ENCODE data around the gene LDB2. TPM values are rescaled to one million over a fixed set of nuclear protein-coding genes. Genes with fewer than 3 reads are reported as not detected.

Gene LDB2
- total and polyA plus RNA-seq, 8 donors, result 4.0 to 11.6 (median 5.9) TPM

DNA sequence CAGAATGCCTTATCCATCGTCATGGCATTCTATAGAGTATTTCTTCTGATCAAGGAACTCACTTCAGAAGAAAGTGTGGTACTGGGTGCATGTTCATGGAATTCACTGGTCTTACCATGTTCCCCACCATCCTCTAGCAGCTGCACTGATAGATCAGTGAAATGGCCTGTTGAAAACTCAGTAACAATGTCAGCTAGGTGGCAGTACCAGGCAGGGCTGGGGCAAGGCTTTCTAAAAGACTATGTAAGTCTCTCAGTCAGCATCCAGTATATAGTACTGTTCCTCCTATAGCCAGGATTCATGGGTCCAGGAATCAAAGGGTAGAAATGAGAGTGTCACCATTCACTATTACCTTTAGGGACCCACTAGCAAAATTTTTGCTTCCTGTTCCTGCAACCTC lies 15.8 kb upstream of the LDB2 start:
- FAIRE-seq (no peak), ATAC-seq (no peak), DNase-seq (no peak)
- Histone ChIP-seq H3K4me3 (no peak overlapping the region), H3K9me3 (no peaks in the 10 kb centered on the region), H3K27ac (no peak overlapping the region), H3K27me3 (no peaks in the 10 kb centered on the region), H3K4me1 (no peaks in the 10 kb centered on the region), H3K36me3 (no peaks in the 10 kb centered on the region)
- WGBS, 2 donors, result 60 to 72% methylated on average over 1 of the region's 1 CpG
- intact Hi-C loops (cut with DNase I), result loop anchor here in 1 of 3 donors (5.0 kb wide), 1 partner anchor 273 kb away; no protein-coding TSS in a partner anchor
- TF ChIP-seq, protein P1, sequence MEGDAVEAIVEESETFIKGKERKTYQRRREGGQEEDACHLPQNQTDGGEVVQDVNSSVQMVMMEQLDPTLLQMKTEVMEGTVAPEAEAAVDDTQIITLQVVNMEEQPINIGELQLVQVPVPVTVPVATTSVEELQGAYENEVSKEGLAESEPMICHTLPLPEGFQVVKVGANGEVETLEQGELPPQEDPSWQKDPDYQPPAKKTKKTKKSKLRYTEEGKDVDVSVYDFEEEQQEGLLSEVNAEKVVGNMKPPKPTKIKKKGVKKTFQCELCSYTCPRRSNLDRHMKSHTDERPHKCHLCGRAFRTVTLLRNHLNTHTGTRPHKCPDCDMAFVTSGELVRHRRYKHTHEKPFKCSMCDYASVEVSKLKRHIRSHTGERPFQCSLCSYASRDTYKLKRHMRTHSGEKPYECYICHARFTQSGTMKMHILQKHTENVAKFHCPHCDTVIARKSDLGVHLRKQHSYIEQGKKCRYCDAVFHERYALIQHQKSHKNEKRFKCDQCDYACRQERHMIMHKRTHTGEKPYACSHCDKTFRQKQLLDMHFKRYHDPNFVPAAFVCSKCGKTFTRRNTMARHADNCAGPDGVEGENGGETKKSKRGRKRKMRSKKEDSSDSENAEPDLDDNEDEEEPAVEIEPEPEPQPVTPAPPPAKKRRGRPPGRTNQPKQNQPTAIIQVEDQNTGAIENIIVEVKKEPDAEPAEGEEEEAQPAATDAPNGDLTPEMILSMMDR (IDR thresholded peaks at IDR 0.05), result no peak

DNA sequence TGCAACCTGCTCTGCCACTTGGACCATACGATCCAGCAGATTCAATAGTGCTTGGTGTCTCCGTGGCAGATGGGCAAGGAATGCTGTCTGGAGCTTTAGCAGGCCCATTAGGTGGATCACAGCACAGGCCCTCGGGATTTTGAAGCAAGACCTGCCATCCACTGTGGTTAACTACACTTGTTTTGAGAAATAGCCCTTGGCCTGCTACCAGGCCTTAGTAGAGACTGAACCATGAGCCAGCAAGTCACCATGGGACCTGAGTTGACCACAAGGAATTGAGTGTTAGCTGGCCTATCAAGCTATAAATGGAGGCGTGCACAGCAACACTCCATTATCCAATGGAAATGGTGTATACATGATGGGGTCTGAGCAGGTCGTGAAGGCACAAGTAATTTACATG lies 14.5 kb upstream of the LDB2 start:
- no peaks in the 10 kb centered on the region for H3K27me3 ChIP-seq
- H3K36me3 ChIP-seq, result no peaks in the 10 kb centered on the region
- no peak for DNase-seq
- no peak for FAIRE-seq
- no peak for ATAC-seq
- TF ChIP-seq, protein P1 (IDR thresholded peaks at IDR 0.05), result no peak
- no peaks in the 10 kb centered on the region for H3K4me1 ChIP-seq
- H3K9me3 ChIP-seq, result no peaks in the 10 kb centered on the region
- intact Hi-C loops (cut with DNase I), result loop anchor here in 1 of 3 donors (5.0 kb wide), 1 partner anchor 274 kb away; no protein-coding TSS in a partner anchor
- H3K4me3 ChIP-seq, result no peak overlapping the region
- no peak overlapping the region for H3K27ac ChIP-seq
- WGBS, 2 donors, result 65% methylated on average over 5 of the region's 5 CpGs

DNA sequence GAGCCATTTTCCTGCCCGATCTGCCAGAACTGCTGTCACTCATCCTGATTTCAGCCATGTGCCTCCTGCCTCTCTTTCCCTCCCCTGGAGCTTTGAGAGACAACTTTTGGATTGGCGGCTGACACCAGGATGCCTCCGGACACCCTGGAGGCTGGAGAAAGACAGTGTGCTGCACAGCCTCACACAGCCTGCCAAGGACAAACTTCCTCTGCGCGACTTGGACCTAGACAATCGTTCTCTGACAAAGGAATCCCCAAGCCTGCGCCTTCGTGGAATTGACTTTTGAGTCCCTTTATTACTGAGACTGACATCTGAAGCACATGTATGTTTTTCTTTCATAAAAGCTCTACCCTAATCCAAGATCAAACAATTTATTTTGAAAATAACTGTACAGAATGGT lies 10.8 kb upstream of the LDB2 start:
- ATAC-seq, result no peak
- H3K27me3 ChIP-seq, result no peaks in the 10 kb centered on the region
- no peaks in the 10 kb centered on the region for H3K36me3 ChIP-seq
- H3K9me3 ChIP-seq, result no peaks in the 10 kb centered on the region
- no peak for FAIRE-seq
- intact Hi-C loops (cut with DNase I), result no loop called here
- H3K4me3 ChIP-seq, result no peak overlapping the region
- WGBS, 2 donors, result 11 to 16% methylated on average over 8 of the region's 8 CpGs
- TF ChIP-seq, protein P1 (IDR thresholded peaks at IDR 0.05), result no peak
- no peak for DNase-seq
- H3K27ac ChIP-seq, result no peak overlapping the region
- H3K4me1 ChIP-seq, result no peaks in the 10 kb centered on the region

DNA sequence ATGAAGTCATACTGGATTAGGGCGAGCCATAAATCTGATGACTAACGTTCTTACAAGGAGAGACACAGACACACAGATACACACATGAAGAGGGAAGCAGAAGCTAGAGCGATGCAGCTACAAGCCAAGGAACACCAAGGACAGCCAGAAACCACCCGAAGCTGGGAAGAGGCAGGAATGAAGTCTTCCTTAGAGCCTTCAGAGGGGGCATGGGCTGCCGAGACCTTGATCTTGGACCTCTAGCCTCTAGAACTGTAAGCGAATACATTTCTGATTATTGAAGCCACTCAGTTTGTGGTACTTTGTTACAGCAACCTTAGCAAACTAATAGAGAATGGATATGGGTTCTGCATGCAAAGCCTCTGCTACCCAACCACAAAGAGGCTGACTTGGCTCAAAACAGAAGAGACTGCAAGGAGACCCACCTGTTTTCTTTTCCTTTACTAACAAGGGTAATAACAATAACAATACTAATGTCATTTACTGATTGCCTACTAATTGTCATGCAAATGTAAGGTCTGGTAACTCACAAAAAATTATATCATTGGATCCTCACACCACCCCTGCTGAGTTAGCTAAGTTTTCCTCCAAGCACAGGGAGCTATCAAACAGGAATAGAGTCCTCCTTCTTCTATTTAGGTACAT lies 10.1 kb upstream of the LDB2 start:
- H3K9me3 ChIP-seq, result no peaks in the 10 kb centered on the region
- TF ChIP-seq, protein P1 (IDR thresholded peaks at IDR 0.05), result no peak
- no peaks in the 10 kb centered on the region for H3K36me3 ChIP-seq
- no peak for FAIRE-seq
- ATAC-seq, result no peak
- H3K4me3 ChIP-seq, result no peak overlapping the region
- no peak overlapping the region for H3K27ac ChIP-seq
- H3K27me3 ChIP-seq, result no peaks in the 10 kb centered on the region
- intact Hi-C loops (cut with DNase I), result no loop called here
- no peak for DNase-seq
- H3K4me1 ChIP-seq, result no peaks in the 10 kb centered on the region
- 61 to 71% methylated on average over 6 of the region's 6 CpGs for WGBS, 2 donors

DNA sequence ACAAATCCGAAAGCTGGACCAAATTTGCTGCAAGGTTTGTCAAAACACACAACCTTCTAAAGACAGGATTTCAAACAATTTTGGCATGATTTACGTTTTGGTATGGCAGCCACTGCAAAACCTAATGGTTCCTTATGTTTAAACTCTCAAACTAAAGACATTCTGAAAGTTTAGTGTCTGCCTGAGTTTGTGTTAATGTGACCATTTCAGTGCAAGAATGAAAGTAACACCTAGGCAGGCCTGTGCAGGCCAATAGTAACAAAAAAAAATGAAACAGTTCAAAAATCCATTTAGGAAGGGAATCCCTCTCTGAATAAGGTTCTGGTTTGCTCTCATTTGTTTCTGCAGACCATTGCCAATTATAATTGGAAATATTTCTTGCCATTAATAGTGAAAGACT lies 1.9 kb upstream of the LDB2 start:
- no peaks in the 10 kb centered on the region for H3K36me3 ChIP-seq
- H3K27ac ChIP-seq, result no peak overlapping the region
- no peaks in the 10 kb centered on the region for H3K9me3 ChIP-seq
- H3K4me1 ChIP-seq, result no peaks in the 10 kb centered on the region
- intact Hi-C loops (cut with DNase I), result no loop called here
- FAIRE-seq (no peak), DNase-seq (no peak), ATAC-seq (no peak)
- no peaks in the 10 kb centered on the region for H3K27me3 ChIP-seq
- H3K4me3 ChIP-seq, result no peak overlapping the region
- WGBS, 2 donors, result 46 to 63% methylated on average over 2 of the region's 2 CpGs
- TF ChIP-seq, protein P1 (IDR thresholded peaks at IDR 0.05), result no peak

Measured in pancreas (tissue), 10 donors.